ENCODE measurements around the gene CLEC1A. TPM values are rescaled to one million over a fixed set of nuclear protein-coding genes. Genes with fewer than 3 reads are reported as not detected.

CLEC1A gene
- total RNA-seq, 1 experiment from 2014 or later, result not detected

DNA sequence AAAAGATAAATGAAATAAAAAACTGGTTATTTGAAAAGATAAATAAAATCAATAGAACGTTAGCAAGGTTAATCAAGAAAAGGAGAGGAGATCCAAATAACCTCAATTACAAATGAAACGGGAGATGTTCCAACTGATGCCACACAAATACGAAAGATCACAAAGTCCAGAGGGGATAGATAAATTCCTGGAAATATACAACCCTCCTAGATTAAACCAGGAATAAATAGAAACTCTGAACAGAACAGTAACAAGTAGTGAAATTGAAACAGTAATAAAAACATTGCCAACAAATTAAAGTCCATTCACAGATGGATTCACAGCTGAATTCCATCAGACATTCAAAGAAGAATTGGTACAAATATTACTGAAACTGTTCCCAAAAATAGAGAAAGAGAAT, 12.4 kb downstream of the CLEC1A start:
- peaks cover 27% of the 10 kb centered on the region for H3K27me3 ChIP-seq (ENCODE audit: insufficient read depth, low read length)
- no peak for DNase-seq (ENCODE audit: low read depth, low spot score)
- ChIA-PET RAD21 (ENCODE audit: low non-redundant PET in 1 of 2, low total read pairs in 2 of 2, uncharacterized antibody in 2 of 2, unreplicated experiment in 2 of 2) (no interaction called here), CTCF (no interaction called here), POLR2A (no interaction called here)
- no peak overlapping the region for H3K27ac ChIP-seq (ENCODE audit: low read depth, low read length)
- no peak overlapping the region for H3K4me3 ChIP-seq (replicated peaks in 1 of 2; ENCODE audit: low read depth in 1 of 2, low read length in 2 of 2)
- no peak overlapping the region for H3K9ac ChIP-seq (ENCODE audit: low read length)
- H3K36me3 ChIP-seq (ENCODE audit: control insufficient read depth in 1 of 2, insufficient read depth in 2 of 2, low read length in 2 of 2), result no peaks in the 10 kb centered on the region
- H3K4me1 ChIP-seq (ENCODE audit: control insufficient read depth in 1 of 2, insufficient read depth in 2 of 2, low read length in 2 of 2), result no peaks in the 10 kb centered on the region
- ATAC-seq, result no peak
- no peaks in the 10 kb centered on the region for H4K20me1 ChIP-seq (ENCODE audit: insufficient read depth)
- H3K9me3 ChIP-seq (ENCODE audit: control insufficient read depth in 1 of 2, insufficient read depth in 1 of 2, low read depth in 1 of 2, low read length in 2 of 2), result no peaks in the 10 kb centered on the region
- TF ChIP-seq ZFX (IDR thresholded peaks at IDR 0.05) (no peak), POLR2AphosphoS5 (IDR thresholded peaks at IDR 0.05; ENCODE audit: low read depth, low read length) (no peak), SIN3A (IDR thresholded peaks at IDR 0.05; ENCODE audit: low read depth) (no peak), SP1 (IDR thresholded peaks at IDR 0.05; ENCODE audit: low read depth) (no peak), ZNF274 (IDR thresholded peaks at IDR 0.05; ENCODE audit: low read depth, low read length) (no peak), FOSL1 (IDR thresholded peaks at IDR 0.05; ENCODE audit: low read depth) (no peak), RAD21 (IDR thresholded peaks at IDR 0.05; ENCODE audit: low read depth) (no peak)
- TF ChIP-seq, protein P1, sequence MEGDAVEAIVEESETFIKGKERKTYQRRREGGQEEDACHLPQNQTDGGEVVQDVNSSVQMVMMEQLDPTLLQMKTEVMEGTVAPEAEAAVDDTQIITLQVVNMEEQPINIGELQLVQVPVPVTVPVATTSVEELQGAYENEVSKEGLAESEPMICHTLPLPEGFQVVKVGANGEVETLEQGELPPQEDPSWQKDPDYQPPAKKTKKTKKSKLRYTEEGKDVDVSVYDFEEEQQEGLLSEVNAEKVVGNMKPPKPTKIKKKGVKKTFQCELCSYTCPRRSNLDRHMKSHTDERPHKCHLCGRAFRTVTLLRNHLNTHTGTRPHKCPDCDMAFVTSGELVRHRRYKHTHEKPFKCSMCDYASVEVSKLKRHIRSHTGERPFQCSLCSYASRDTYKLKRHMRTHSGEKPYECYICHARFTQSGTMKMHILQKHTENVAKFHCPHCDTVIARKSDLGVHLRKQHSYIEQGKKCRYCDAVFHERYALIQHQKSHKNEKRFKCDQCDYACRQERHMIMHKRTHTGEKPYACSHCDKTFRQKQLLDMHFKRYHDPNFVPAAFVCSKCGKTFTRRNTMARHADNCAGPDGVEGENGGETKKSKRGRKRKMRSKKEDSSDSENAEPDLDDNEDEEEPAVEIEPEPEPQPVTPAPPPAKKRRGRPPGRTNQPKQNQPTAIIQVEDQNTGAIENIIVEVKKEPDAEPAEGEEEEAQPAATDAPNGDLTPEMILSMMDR (IDR thresholded peaks at IDR 0.05 in 2 of 3, conservative IDR thresholded peaks at IDR 0.05 in 1 of 3; ENCODE audit: borderline replicate concordance in 1 of 3, insufficient read depth in 1 of 3, low read depth in 2 of 3, low read length in 2 of 3), result no peak
- TF ChIP-seq, protein P2, sequence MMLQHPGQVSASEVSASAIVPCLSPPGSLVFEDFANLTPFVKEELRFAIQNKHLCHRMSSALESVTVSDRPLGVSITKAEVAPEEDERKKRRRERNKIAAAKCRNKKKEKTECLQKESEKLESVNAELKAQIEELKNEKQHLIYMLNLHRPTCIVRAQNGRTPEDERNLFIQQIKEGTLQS (IDR thresholded peaks at IDR 0.05), result no peak
- TF ChIP-seq, protein P3, sequence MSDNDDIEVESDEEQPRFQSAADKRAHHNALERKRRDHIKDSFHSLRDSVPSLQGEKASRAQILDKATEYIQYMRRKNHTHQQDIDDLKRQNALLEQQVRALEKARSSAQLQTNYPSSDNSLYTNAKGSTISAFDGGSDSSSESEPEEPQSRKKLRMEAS (IDR thresholded peaks at IDR 0.05), result no peak
- TF ChIP-seq, protein P4, sequence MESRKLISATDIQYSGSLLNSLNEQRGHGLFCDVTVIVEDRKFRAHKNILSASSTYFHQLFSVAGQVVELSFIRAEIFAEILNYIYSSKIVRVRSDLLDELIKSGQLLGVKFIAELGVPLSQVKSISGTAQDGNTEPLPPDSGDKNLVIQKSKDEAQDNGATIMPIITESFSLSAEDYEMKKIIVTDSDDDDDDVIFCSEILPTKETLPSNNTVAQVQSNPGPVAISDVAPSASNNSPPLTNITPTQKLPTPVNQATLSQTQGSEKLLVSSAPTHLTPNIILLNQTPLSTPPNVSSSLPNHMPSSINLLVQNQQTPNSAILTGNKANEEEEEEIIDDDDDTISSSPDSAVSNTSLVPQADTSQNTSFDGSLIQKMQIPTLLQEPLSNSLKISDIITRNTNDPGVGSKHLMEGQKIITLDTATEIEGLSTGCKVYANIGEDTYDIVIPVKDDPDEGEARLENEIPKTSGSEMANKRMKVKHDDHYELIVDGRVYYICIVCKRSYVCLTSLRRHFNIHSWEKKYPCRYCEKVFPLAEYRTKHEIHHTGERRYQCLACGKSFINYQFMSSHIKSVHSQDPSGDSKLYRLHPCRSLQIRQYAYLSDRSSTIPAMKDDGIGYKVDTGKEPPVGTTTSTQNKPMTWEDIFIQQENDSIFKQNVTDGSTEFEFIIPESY (IDR thresholded peaks at IDR 0.05; ENCODE audit: extremely low read depth, insufficient replicate concordance, low read length), result no peak
- intact Hi-C loops (cut with micrococcal nuclease), result no loop called here
- H3K9me2 ChIP-seq (ENCODE audit: insufficient read depth), result no peaks in the 10 kb centered on the region
- BruUV-seq (replicated peaks), result no TSS peak
- H3K79me2 ChIP-seq (ENCODE audit: insufficient read depth, low read length), result no peaks in the 10 kb centered on the region
- no peak overlapping the region for H3K4me2 ChIP-seq (ENCODE audit: low read length)
- H2AFZ ChIP-seq (ENCODE audit: low read depth, low read length, poor library complexity, severe bottlenecking), result no peak overlapping the region
